Tibial nerve (tissue), 3 donors: ENCODE data around the gene LIPK.

Source experiments
- CTCF ChIP-seq, 5 experiments: fragments of 200-600 bp in 3 of 5; fragments of 450-650 bp in 2 of 5; sonication (generic) in 3 of 5; IDR thresholded peaks; one replicate each; pipeline ENCODE4 v1.5.1; 2016 to 2019; ENCODE audit warnings: antibody characterized with exemption in 5 of 5, mild to moderate bottlenecking in 3 of 5, moderate library complexity in 2 of 5
- POLR2A ChIP-seq, 2 donors: fragments of 450-650 bp; IDR thresholded peaks; one replicate each; pipeline ENCODE4 v1.6.1; 2017; ENCODE audit warnings: antibody characterized with exemption in 2 of 2, mild to moderate bottlenecking in 2 of 2, moderate library complexity in 2 of 2

GRCh38 chr10:88769384-88769783 is 63.3 kb downstream of the LIPK start:
- TF ChIP-seq CTCF (IDR thresholded peaks at IDR 0.05) = no peak
- TF ChIP-seq POLR2A (IDR thresholded peaks at IDR 0.05) = no peak
